Activated CD4-positive, CD25-positive, alpha-beta regulatory T cell treated with anti-CD3 and anti-CD28 coated beads, Interleukin-2, amount 50 U/mL, for 72 hours (primary cell): ENCODE results near the gene PLEKHH3.
"Not testable (repeated sequence)": the region's sequence is repeated elsewhere in the genome, so short reads cannot be mapped to it uniquely, and the experiment has no call there.

Source experiments
- DNase-seq: peaks from one replicate; pipeline ENCODE4 v3.0.0; 2021

PLEKHH3 gene

DNA sequence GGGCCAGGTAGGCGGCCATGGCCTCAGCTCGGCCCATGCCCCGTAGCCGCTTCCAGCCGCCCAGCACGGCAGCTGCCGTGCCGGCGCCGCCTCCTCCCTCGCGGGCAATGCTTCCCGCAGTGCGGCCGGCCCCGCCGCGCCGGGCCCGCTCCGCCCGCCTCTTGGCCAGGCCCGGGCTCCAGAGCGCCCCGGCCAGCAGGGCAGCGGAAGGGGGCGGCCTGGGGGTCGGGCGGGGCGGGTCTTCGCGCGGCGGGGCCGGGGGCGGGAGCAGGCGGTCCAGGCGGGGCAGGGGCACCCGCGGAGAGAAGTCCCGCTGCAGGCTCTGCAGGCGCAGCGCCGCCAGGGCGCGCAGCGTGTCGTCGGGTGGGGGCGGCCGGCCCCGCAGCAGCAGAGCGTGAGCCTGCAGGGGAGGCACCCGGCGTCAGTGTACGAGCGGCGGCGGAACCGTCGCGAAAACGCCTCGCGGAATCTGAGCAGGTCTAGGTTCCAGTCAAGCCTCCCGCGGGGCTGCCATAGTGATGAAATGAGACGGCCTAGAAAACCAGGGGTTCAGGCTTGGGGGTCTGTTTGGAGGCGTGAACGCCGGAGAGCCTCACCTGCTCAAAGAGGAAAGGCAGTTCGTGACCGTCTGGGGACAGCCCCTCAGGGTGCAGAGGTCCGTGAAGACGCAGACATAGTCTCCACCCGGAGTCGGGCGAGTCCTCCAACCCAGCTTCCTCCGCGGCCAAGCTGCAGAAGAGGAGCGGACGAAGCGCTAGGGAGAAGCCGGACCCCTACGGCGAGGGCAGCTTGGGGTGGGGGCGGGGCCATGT lies 6.6 kb downstream of the PLEKHH3 start:
- DNase-seq, result peak; percentile 50

DNA sequence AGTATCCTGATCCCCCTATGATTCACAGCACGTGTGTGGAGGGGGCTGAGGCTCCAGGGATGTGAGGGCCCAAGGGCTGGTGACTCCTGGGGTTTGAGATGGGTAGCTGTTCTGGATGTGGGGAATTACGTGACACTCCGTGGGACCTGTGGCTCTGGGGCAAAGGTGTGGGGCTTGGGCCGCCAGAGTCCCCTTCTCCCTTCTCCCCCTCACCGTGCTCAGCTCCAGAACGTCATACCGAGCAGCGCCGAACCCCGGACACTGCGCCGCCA lies 7.2 kb downstream of the PLEKHH3 start:
- DNase-seq, result no peak

DNA sequence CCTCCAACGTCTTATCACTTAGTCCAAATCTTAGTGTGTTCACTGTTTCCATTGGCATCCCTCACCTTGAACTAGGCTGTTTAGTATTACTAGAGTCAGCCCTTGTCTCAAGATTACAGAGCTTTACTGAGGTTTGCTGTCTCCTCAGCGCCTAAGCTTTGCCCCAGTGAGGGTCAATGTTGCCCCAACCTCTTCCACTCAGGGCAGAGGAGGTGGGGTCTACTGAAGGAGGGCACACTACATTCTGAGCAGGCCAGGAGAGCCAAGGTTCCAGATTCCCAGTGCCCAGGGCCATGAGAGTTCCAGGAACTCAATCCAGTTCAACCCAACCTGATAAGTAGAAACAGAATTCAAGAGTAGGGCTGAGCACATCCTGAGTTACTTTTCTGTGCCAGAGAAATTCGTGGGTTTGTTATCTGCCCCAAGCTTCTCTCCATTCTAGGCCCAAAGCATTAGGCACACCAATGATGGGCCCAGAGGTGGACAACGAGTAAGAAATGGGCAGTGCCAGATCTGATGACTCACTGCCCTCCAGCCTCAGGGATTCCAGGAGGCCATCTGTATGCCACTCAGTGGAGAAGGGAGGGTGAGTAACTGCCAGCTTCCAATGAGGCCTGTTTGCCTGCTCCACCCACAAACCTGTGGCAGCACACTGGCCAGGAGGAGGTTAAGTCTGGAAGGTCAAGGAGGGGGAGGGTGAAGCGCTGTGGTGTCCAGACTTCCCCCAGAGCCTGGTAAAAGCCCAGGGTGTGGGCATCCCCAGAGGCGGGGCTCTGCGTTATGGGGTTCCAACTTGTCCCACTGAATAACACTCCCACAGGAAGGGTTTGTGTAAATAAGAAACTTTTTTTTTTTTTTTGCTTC lies 9.5 kb downstream of the PLEKHH3 start:
- no peak for DNase-seq

DNA sequence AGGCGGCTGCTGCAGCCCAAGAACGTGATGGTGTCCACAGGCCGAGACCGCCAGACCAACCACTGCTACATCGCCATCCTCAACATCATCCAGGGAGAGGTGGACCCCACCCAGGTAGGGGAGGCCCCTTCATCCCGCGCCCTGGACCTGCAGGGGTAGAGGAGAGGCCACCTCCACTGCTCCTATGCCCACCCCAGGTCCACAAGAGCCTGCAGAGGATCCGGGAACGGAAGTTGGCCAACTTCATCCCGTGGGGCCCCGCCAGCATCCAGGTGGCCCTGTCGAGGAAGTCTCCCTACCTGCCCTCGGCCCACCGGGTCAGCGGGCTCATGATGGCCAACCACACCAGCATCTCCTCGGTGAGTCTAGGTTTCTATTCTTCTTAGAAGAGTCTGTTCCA lies 10.7 kb downstream of the PLEKHH3 start:
- DNase-seq, result not testable (repeated sequence)

DNA sequence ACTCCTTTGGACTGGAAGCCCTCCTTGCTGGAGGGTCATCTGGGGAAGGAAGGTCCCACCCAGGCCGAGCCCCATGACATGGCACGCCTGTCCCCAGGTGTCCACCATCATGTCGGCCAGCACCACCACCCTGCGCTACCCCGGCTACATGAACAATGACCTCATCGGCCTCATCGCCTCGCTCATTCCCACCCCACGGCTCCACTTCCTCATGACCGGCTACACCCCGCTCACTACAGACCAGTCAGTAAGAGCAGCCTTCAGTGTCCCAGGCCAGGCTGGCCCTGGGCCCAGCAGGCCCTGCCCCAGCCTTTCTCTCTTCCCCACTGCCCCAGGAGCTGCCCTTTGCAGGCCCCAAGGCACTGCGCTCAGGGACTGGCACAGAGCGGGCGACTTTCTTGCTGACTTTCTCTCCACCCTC lies 11.2 kb downstream of the PLEKHH3 start:
- DNase-seq, result no peak

DNA sequence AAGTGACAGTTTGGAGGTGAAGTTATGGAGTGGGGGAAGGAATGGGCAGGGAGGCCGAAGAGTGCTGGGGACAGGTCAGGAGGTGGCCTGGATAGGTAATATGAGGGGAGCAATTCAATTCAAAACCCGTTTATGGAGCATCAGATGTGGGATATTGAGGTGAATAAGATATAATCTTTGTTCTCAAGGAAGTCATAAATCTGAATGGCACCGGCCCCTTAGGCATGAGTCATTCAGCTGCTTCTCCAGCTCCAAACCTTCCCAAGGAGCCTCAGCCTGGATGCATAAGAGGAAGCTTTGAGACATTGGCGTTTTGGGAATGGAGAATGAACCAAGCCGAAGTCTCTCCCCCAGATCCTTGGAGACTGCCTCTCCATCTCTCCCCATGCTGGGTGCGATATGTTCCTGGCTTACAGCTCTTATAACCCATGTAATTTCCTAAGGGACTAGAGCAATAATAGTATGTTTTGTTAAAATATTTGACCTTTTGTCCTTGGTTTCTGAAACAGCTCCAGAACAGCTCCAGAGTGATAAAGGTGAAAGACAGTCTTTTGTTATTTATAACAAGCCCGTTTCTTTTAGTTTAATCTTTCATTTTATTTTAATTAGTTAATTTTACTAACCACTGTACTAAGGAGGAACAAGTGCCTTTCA lies 16.0 kb downstream of the PLEKHH3 start:
- DNase-seq, result no peak

DNA sequence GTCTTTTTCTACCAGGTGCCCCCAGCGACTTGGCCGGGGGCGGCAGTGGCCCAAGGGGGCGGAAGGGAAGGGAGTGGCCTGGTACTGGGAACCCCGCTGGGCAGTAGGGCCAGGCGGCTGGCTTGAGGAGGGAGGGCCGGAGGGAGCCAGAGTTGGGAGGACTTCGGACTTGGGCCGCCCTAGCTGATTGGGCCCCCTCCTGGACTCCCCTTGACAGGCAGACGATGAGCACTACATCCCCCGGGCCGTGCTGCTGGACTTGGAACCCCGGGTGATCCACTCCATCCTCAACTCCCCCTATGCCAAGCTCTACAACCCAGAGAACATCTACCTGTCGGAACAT lies 16.9 kb downstream of the PLEKHH3 start:
- not testable (repeated sequence) for DNase-seq

DNA sequence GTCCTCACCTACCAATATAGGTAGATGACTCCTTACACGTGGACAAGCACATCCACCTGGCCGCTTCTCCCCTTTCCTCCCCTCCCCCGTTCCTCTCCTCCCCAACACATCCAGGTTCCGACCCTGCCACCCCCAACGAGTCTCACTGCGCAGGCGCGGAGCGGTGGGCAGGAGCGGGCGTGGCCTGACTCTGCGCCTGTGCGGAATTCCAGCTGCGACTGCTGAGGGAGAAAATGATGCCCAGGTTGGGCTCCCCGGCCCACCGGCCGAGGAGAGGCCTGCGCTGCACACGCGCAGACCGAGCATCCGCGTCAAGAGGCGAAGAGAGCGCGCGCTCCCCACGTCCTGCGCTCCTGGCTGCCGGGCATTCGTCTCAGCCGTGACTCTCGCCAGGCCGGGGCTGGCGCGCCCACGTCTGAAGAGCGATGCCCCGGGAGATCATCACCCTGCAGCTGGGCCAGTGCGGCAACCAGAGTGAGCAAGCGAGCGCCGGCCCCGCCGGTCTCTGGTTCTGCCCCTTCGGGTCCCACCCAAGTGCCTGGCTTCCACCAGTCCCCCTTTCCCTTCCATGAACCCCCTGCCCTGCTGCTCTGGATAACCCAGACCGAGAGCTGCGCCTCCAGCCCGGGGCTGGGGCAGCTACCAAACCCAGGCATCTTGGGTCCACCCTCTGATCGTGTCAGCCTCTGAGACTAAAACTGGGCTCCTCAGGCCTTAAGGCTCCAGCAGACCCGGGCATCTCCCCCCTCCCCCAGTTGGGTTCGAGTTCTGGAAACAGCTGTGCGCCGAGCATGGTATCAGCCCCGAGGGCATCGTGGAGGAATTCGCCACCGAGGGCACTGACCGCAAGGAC lies 17.5 kb downstream of the PLEKHH3 start, which contains the start of gene TUBG2:
TSS of gene TUBG2 (plus strand) at position 206 of the 853 bp plus-strand sequence. CDS start at position 426, 220 bp downstream.
- DNase-seq, result peak; percentile 77

DNA sequence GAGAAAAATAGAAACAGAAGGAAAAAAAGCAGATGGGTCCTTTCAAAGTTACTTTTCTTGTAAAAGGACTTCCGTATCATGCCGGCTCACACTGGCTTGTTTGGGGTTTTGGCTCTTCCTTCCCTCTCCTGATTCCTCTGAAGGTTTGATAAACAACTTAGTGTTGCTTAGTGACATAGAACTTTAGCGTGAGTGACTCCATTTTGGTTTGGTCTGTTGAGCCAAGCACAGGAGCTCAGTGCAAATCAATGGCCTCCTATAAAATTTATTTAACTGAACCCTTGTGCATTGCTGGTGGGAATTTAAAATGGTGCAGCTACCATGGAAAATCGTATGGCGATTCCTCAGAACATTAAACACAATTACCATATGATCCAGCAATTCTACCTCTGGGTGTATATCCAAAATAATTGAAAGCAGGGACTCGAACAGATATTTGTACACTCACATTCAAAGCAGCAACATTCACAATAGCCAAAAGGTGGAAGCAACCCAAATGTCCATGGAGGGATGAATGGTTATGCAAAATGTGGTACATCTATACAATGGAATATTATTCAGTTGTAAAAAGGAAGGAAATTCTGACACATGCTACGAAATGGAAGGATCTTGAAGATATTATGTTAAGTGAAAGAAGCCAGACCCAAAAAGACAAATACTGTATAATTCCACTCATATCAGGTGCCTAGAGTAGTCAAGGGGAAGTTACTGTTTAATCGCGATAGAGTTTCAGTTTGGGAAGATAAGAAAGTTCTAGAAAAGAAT lies 18.8 kb downstream of the PLEKHH3 start:
- no peak for DNase-seq

DNA sequence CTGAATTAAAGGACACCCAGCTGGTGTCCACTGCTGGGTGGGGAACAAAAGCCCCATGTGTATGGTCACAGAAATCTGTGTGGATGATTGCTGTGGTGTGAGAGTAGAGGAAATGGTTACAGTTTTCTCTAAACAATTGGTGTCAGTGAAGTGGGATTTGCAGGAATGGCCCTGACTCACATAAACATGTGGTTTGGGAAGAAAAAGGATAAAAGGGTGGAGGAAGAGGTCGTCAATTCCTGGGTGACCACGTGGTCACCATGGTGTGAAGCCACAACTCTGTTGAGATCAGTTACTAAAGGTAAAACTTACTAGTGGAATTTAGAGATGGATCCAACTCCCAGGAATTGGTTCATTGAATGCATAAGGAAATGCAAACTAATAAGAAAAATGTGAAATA lies 21.3 kb downstream of the PLEKHH3 start:
- no peak for DNase-seq

DNA sequence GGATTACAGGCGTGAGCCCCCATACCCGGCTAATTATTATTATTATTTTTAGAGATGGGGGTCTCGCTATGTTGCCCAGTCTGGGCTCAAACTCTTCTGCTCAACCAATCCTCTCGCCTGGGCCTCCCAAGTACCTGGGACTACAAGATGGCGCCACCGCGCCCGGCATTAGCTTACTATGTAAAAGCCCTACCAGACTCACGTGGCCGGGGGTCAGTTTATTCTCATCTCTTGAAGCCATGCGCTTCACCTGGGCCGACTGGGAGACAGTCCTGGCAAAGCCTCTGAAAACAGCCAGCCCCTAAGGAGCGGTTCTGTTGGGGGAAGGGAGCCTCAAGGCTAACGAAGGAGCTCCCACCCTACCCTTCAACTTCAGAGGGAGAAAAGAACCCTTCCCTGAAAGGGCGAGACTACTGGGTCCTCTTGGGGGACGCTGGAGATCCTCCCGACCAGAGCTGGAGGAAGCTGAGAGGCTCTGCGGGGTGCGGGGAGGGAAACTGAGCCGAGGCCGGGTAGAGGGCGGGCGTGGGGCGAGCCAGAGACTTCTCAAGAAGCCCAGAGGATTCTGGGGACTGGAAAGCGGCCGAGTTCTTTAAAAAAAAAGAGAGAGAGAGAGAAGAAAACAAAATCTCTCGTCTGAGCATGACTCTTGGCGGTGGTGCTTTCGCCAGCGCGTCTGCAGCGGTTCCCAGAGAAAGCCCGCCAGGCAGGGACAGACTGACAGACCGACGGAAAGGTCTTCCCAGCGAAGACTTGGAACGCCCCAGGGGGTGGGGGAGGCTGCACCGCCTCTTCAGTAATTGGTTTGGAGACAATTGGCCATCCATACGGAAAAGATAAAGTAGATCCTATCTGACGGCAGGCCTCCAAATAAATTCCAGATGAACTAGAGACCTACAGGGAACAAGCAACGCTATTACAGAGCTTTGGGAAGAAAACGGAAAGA lies 23.3 kb downstream of the PLEKHH3 start:
- DNase-seq, result no peak

DNA sequence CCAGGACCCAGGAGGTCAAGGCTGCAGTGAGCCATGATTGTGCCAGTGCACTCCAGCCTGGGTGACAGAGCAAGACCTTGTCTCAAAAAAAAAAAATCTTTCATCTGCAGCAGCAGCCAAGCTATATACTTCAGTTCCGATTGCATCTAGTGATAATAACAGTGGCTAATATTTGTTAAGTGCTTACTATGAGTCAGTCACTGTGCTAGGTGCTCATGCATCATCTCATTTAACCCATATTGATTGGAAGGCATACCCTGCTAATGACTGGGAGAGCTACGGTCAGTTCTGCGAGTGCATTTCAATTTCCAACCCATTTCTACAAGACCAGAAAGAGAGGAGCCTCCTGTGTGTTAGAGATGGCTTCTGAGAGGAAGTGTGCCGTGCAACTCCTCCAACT lies 25.4 kb downstream of the PLEKHH3 start:
- DNase-seq, result no peak

DNA sequence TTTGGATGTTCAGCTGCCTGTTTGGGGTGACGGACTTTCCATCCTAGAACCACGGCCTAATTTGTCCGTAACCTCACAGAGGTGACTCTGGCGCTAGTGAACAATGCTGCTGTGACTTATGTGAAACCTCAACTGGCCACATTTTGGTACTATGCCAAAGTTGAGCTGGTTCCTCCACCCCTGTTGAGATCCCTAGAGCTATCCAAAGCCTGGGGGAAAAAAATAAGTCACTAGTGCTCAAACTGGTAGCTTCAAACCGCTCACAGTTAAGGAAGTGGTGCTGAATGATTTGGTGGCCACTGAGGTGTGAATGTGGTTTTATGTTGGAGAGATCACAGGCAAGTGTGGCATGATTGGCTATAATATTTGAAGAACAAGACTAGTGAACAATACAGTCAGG lies 29.0 kb downstream of the PLEKHH3 start:
- no peak for DNase-seq

DNA sequence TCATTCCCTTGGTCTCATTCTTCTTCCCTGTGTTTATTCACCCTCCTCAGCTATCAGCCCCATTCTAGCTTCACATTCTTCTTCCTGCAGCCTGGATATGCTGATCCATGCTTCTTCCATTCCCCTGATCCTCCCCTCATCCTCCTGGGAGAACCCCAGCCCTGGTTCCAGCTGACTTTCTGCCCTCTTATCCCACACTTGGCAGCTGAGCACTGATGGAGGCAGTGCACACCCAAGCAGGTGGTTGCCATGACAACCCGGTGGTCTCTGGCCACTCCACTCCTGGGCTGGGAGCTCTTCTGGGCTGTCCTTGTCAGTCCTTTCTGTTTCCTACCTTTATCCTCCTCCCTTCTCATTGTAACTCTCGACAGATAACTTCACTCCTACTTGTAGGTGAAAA lies 34.5 kb downstream of the PLEKHH3 start:
- DNase-seq, result no peak

DNA sequence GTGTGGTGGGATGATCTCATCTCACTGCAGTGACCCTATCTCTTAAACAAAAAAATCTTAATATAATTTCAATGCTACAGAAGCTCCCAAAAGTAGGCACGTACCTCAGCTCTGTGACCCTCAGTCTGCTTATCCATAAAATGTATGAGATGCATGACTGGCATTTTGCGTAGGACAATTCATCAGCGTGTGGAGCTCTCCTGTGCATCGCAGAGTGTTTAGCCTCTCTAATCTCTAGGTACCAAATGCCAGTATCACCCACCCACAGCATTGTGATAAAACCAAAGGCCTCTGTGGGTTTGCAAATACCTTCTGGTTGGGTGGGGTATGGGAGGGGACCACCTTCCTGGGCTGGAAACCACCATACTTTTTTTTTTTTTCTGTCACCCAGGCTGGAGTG lies 36.7 kb downstream of the PLEKHH3 start:
- no peak for DNase-seq

DNA sequence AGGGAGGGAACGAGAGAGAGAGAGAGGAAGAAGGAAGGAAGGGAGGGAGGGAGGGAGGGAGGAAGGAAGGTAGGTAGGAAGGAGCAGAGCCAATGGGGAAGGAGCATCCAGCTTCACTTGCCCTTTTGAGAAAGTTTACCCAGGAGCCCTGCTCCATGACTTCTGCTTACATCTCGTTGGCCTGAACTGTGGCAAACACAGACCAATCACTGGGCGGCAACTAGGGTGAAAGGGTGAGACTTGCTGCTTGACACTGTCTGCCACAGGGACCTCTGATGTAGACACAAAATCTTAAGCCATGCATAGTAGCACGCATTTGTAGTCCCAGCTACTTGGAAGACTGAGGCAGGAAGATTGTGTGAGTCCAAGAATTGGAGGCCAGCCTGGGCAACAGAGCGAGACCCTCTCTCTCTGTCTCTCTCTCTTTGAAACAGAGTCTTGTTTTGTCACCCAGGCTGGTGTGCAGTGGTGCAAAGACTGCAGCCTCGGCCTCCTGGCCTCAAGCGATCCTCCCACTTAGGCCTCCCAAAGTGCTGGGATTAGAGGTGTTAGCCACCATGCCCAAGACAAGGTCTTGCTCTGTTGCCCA lies 37.2 kb downstream of the PLEKHH3 start:
- no peak for DNase-seq

DNA sequence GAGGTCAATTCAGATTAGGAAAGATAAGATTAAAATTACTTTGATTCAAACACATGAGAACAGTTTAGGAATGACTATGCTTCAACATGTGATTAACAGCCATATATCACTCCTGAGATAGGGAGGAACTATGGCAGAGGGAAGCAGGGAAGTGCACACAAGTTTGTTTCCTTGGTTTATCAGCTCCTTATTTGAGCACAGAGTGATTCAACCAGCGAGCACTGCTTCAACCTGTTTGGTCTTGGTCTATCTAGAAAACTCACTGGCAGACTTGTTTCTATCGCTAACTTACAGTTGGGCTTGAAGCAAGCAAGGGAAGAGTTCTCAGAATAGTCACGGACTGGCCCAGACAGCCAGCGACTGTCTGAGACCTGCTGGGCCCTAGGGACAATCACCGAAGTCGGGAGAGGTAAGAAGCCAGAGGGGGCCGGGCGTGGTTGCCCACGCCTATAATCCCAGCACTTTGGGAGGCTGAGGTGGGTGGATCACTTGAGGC lies 43.8 kb downstream of the PLEKHH3 start:
- DNase-seq, result no peak

DNA sequence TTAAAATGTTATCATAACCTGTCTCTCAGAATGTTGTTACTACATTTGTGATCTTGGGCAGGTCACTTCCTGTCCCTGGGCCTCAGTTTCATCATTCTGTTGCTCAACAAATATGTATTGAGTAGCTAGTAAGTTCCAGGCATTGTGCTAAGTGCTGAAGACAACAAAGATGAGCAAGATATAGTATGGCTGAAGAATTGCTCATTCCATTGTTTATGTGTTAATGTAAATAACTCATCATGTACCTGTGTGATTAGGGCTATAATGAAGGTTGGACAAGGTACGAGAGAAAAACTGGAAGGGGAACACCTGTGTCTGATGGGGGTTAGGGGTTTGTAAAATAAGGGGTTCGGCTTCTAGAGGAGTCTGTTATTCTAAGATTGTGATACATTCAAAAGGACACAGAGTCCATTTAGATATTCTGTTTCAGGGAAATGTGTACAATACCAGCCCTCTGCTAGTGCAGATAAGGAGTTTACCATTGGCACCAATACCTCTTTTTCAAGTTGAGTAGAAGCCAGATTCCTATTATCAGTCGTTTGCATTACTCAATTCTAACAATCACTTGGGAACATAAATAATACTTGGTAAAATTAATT lies 47.3 kb downstream of the PLEKHH3 start:
- DNase-seq, result no peak

DNA sequence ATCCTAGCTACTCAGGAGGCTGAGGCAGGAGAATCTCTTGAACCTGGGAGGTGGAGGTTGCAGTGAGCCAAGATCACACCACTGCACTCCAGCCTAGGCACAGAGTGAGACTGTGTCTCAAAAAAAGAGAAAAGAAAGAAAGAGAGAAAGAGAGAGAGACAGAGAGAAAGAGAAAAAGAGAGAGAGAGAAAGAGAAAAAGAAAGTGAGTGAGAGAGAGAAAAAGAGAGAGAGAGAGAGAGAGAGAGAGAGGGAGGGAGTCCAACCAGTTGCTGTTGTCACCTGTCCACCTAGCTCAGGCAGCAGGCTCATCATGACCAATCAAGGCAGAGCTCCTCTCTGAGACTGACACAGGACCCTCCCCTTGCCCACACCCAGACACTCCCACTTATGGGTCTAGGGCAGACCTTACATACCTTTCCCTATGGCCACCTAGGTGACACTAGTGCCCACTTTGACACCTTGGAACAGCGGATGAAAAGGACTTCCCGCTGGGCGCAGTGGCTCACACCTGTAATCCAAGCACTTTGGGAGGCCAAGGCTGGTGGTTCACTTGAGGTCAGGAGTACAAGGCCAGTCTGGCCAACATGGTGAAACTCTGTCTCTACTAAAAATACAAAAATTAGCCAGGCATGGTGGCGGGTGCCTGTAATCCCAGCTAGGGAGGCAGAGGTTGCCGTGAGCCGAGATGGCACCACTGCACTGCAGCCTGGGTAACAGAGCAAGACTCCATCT lies 49.6 kb downstream of the PLEKHH3 start:
- DNase-seq, result not testable (repeated sequence)
